NCI-H128 (cell line): Measurements from ENCODE around the gene MAVS.
"Not testable (repeated sequence)": the region's sequence is repeated elsewhere in the genome, so short reads cannot be mapped to it uniquely, and the experiment has no call there.

Source experiments
- DNase-seq: peaks from one replicate; lab custom pipeline; 2025; ENCODE audit not compliant: unreplicated experiment; lab: John Stamatoyannopoulos, UW

The MAVS gene

GRCh38 chr20:3814928-3815495 lies 31.6 kb upstream of the MAVS start:
- no peak for DNase-seq

GRCh38 chr20:3815703-3816315 lies 30.8 kb upstream of the MAVS start:
- no peak for DNase-seq

GRCh38 chr20:3818155-3819151 lies 28.2 kb upstream of the MAVS start:
- no peak for DNase-seq

- DNase-seq = no peak
These were observed 27.1 kb upstream of the MAVS start for GRCh38 chr20:3819411-3820047.

- DNase-seq = peak; percentile 87
These were observed 26.4 kb upstream of the MAVS start, which contains the start of gene AP5S1 for GRCh38 chr20:3820048-3820900. Gene AP5S1, plus strand, starts transcription at chr20:3820547. Its CDS starts 1,571 bp downstream, at chr20:3822118.

GRCh38 chr20:3820901-3821727 lies 25.5 kb upstream of the MAVS start:
- no peak for DNase-seq

- no peak for DNase-seq
These were observed 24.6 kb upstream of the MAVS start for GRCh38 chr20:3821996-3822395.

- no peak for DNase-seq
These were observed 22.8 kb upstream of the MAVS start for GRCh38 chr20:3823881-3824280.

GRCh38 chr20:3825526-3825925 lies 21.1 kb upstream of the MAVS start:
- no peak for DNase-seq

GRCh38 chr20:3826420-3826819 lies 20.2 kb upstream of the MAVS start:
- no peak for DNase-seq

- DNase-seq = no peak
These were observed 17.8 kb upstream of the MAVS start for GRCh38 chr20:3828798-3829197.

- not testable (repeated sequence) for DNase-seq
These were observed 16.7 kb upstream of the MAVS start for GRCh38 chr20:3829891-3830290.

- DNase-seq = no peak
These were observed 10.5 kb upstream of the MAVS start for GRCh38 chr20:3836132-3836531.

- no peak for DNase-seq
These were observed 7.3 kb upstream of the MAVS start for GRCh38 chr20:3839328-3839727.

- not testable (repeated sequence) for DNase-seq
These were observed 6.4 kb upstream of the MAVS start for GRCh38 chr20:3840201-3840600.

GRCh38 chr20:3842348-3842930 lies 4.2 kb upstream of the MAVS start:
- no peak for DNase-seq

- DNase-seq = no peak
These were observed 3.1 kb upstream of the MAVS start for GRCh38 chr20:3843490-3843889.

- DNase-seq = not testable (repeated sequence)
These were observed 2.5 kb upstream of the MAVS start for GRCh38 chr20:3843990-3844619.

- DNase-seq = no peak
These were observed 275 bp upstream of the MAVS start for GRCh38 chr20:3846378-3846739.
